Right atrium auricular region (tissue), 2 donors: ENCODE data around the gene FAT2. TPM values are rescaled to one million over a fixed set of nuclear protein-coding genes. Genes with fewer than 3 reads are reported as not detected.
"Not testable (repeated sequence)": the region's sequence is repeated elsewhere in the genome, so short reads cannot be mapped to it uniquely, and the experiment has no call there.

Source experiments
- DNase-seq: peaks from one replicate; pipeline ENCODE4 v3.0.0-alpha.2; 2019; ENCODE audit warnings: low spot score
- H3K27ac ChIP-seq, 2 donors: fragments of 200-600 bp; sonication (generic); 1 replicate in 1 of 2; 2 replicates in 1 of 2; pipeline ENCODE4 v1.5.1; 2016 to 2019
- H3K27me3 ChIP-seq, 2 donors: fragments of 200-600 bp; sonication (generic); one replicate each; pipeline versions ENCODE4 v1.5.1 to v1.6.0; 2017 to 2019
- H3K36me3 ChIP-seq: fragments of 200-600 bp; sonication (generic); one replicate; pipeline ENCODE4 v1.5.1; 2016
- H3K4me1 ChIP-seq, 2 donors: fragments of 200-600 bp; sonication (generic); one replicate each; pipeline versions ENCODE4 v1.5.1 to v1.6.0; 2017 to 2019
- H3K4me3 ChIP-seq, 2 donors: fragments of 200-600 bp; sonication (generic); 1 replicate in 1 of 2; 2 replicates in 1 of 2; pipeline ENCODE4 v1.5.1; 2017 to 2019; ENCODE audit warnings: mild to moderate bottlenecking in 1 of 2, moderate library complexity in 1 of 2
- H3K9me3 ChIP-seq, 2 donors: fragments of 200-600 bp; sonication (generic); one replicate each; pipeline ENCODE4 v1.5.1; 2019
- total RNA-seq, 2 donors: library from RNA; depleted of rRNA; stranded (reverse); fragments of >200 nt; gene quantifications; one replicate each; pipeline ENCODE4 v1.1.0, GENCODE V29; 2016
- TF ChIP-seq, protein P1 (sequence below), 2 donors: fragments of 200-600 bp; sonication (generic); IDR thresholded peaks; one replicate each; pipeline ENCODE4 v1.5.1; 2019; ENCODE audit warnings: antibody characterized with exemption in 2 of 2

The FAT2 gene
- total RNA-seq, 2 donors from 2014 or later = not detected

GRCh38 chr5:151595411-151595826, 4.3 kb upstream of the FAT2 start:
- TF ChIP-seq, protein P1, sequence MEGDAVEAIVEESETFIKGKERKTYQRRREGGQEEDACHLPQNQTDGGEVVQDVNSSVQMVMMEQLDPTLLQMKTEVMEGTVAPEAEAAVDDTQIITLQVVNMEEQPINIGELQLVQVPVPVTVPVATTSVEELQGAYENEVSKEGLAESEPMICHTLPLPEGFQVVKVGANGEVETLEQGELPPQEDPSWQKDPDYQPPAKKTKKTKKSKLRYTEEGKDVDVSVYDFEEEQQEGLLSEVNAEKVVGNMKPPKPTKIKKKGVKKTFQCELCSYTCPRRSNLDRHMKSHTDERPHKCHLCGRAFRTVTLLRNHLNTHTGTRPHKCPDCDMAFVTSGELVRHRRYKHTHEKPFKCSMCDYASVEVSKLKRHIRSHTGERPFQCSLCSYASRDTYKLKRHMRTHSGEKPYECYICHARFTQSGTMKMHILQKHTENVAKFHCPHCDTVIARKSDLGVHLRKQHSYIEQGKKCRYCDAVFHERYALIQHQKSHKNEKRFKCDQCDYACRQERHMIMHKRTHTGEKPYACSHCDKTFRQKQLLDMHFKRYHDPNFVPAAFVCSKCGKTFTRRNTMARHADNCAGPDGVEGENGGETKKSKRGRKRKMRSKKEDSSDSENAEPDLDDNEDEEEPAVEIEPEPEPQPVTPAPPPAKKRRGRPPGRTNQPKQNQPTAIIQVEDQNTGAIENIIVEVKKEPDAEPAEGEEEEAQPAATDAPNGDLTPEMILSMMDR (IDR thresholded peaks at IDR 0.05) = no peak
- DNase-seq = no peak
- H3K27me3 ChIP-seq = no peaks in the 10 kb centered on the region
- H3K4me1 ChIP-seq = peaks cover 0 to 18% of the 10 kb centered on the region in 2 donors
- no peak overlapping the region for H3K4me3 ChIP-seq
- H3K9me3 ChIP-seq = no peaks in the 10 kb centered on the region
- no peak overlapping the region for H3K27ac ChIP-seq
- no peaks in the 10 kb centered on the region for H3K36me3 ChIP-seq

DNA sequence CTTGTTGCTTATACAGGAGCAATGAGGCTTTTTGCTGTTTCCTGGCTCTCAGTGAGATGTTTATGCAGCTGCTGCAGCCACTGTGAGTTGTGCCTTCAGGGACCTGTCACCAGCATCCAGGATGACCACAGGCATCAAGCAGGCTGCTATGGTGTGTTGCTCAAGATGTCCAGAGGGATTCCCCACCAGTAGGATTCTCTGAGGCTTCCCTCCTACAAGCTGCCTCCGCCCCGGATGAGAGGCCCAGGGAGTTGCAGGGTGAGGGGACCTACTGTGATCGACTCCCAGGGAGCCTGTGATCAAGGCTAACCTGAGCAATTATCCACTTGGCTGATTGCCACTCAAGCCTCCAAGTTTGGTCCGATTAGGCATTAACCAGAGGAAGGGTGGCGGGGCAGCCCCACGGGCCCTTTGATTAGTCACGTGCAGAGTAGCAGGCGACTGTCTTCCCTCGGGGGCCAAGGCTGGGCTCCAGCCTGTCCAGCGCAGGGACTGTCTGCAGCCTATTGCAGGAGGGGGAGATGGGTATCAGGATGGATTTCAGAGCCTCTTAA, 1.8 kb upstream of the FAT2 start:
- TF ChIP-seq, protein P1 (IDR thresholded peaks at IDR 0.05) = no peak

GRCh38 chr5:151589878-151590570, 1.1 kb downstream of the FAT2 start:
- DNase-seq = no peak
- Histone ChIP-seq H3K27ac (no peak overlapping the region), H3K36me3 (no peaks in the 10 kb centered on the region), H3K4me3 (no peak overlapping the region), H3K9me3 (no peaks in the 10 kb centered on the region), H3K27me3 (no peaks in the 10 kb centered on the region), H3K4me1 (no peaks in the 10 kb centered on the region)
- TF ChIP-seq, protein P1 (IDR thresholded peaks at IDR 0.05) = no peak

More for the DNA sequence above, 1.8 kb upstream of the FAT2 start:
- H3K27me3 ChIP-seq = no peaks in the 10 kb centered on the region
- no peak overlapping the region for H3K27ac ChIP-seq
- DNase-seq = no peak
- H3K4me1 ChIP-seq = peaks cover 0 to 18% of the 10 kb centered on the region in 2 donors
- no peak overlapping the region for H3K4me3 ChIP-seq
- H3K36me3 ChIP-seq = no peaks in the 10 kb centered on the region
- H3K9me3 ChIP-seq = no peaks in the 10 kb centered on the region

GRCh38 chr5:151587796-151588555, 3.2 kb downstream of the FAT2 start:
- Histone ChIP-seq H3K27me3 (no peaks in the 10 kb centered on the region), H3K4me3 (no peak overlapping the region), H3K36me3 (no peaks in the 10 kb centered on the region), H3K27ac (no peak overlapping the region), H3K4me1 (no peaks in the 10 kb centered on the region), H3K9me3 (no peaks in the 10 kb centered on the region)
- TF ChIP-seq, protein P1 (IDR thresholded peaks at IDR 0.05) = no peak
- DNase-seq = no peak

- DNase-seq = no peak
- Histone ChIP-seq H3K36me3 (no peaks in the 10 kb centered on the region), H3K4me1 (no peaks in the 10 kb centered on the region), H3K4me3 (no peak overlapping the region), H3K27ac (no peak overlapping the region), H3K27me3 (no peaks in the 10 kb centered on the region), H3K9me3 (no peaks in the 10 kb centered on the region)
- TF ChIP-seq, protein P1 (IDR thresholded peaks at IDR 0.05) = no peak
These were observed 5.2 kb downstream of the FAT2 start for GRCh38 chr5:151585970-151586369.

DNA sequence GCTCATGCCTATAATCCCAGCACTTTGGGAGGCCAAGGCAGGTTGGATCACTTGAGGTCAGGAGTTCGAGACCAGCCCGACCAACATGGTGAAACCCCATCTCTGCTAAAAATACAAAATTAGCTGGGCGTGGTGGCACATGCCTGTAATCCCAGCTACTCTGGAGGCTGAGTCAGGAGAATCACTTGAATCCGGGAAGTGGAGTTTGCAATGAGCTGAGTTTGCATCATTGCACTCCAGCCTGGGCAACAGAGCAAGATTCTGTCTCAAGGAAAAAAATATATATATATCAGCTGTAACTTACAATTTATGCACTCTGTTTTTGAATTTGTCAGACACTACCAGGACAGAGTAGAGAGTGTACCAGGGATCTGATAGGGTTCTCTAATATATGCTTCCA, 5.8 kb downstream of the FAT2 start:
- not testable (repeated sequence) for DNase-seq

More for the DNA sequence above, 5.8 kb downstream of the FAT2 start:
- H3K9me3 ChIP-seq, H3K4me3 ChIP-seq, H3K27ac ChIP-seq, H3K27me3 ChIP-seq, H3K36me3 ChIP-seq, H3K4me1 ChIP-seq: not testable (repeated sequence)
